Naive thymus-derived CD4-positive, alpha-beta T cell (primary cell): Measurements from ENCODE around the gene ZNF433. TPM values are rescaled to one million over a fixed set of nuclear protein-coding genes. Genes with fewer than 3 reads are reported as not detected.

ENCODE experiments used
- ATAC-seq: fragments of 150-1000 bp; cut with Tn5 transposase; 2 replicates; pipeline ENCODE4 v1.10.0; 2021; ENCODE audit warnings: mild to moderate bottlenecking, moderate library complexity
- CTCF ChIA-PET: fragments of 350-600 bp; sonication (Branson Sonifier 250); formaldehyde crosslinking; loops from one replicate; lab custom pipeline; 2021; ENCODE audit warnings: antibody characterized with exemption; lab: Charles Lee
- POLR2A ChIA-PET: fragments of 350-600 bp; sonication (Branson Sonifier 250); formaldehyde crosslinking; loops from one replicate; lab custom pipeline; 2021; ENCODE audit warnings: antibody characterized with exemption, inconsistent platforms; lab: Charles Lee
- DNase-seq, 9 donors: peaks; one replicate each; pipeline versions ENCODE4 v3.0.0 to v3.0.0-alpha.2; 2020 to 2022; ENCODE audit warnings: mixed read lengths in 1 of 9
- H3K27ac ChIP-seq: one replicate; pipeline ENCODE4 v1.7.0; 2013; ENCODE audit warnings: mild to moderate bottlenecking, low read depth, low read length, moderate library complexity
- H3K27me3 ChIP-seq, 2 donors: one replicate each; pipeline ENCODE4 v1.7.0; 2013; ENCODE audit warnings: low read length in 2 of 2, mild to moderate bottlenecking in 2 of 2, moderate library complexity in 2 of 2; ENCODE audit not compliant: control insufficient read depth in 2 of 2, insufficient read depth in 2 of 2
- H3K36me3 ChIP-seq, 3 experiments: 1 replicate in 2 of 3; 2 replicates in 1 of 3; pipeline ENCODE4 v1.7.0; 2013; ENCODE audit warnings: low read length in 3 of 3, mild to moderate bottlenecking in 3 of 3, moderate library complexity in 1 of 3; ENCODE audit not compliant: insufficient read depth in 3 of 3, control insufficient read depth in 2 of 3
- H3K4me1 ChIP-seq, 2 donors: one replicate each; pipeline ENCODE4 v1.7.0; 2013; ENCODE audit warnings: low read length in 2 of 2, mild to moderate bottlenecking in 2 of 2, moderate library complexity in 1 of 2; ENCODE audit not compliant: control insufficient read depth in 2 of 2, insufficient read depth in 2 of 2
- H3K4me3 ChIP-seq: 2 replicates; pipeline ENCODE4 v1.7.0; 2013; ENCODE audit warnings: mild to moderate bottlenecking, low read length
- H3K9me3 ChIP-seq, 3 experiments: 1 replicate in 2 of 3; 2 replicates in 1 of 3; pipeline ENCODE4 v1.7.0; 2013; ENCODE audit warnings: low read length in 3 of 3; ENCODE audit not compliant: control insufficient read depth in 2 of 3
- H3K27ac Mint-ChIP-seq, 9 donors: one replicate each; pipeline ENCODE4 v1.8.0; 2020 to 2022; ENCODE audit warnings: mixed read lengths in 9 of 9, mild to moderate bottlenecking in 8 of 9, moderate library complexity in 5 of 9, inconsistent platforms in 2 of 9
- H3K27me3 Mint-ChIP-seq, 5 donors: one replicate each; pipeline ENCODE4 v1.8.0; 2021 to 2022; ENCODE audit warnings: mixed read lengths in 5 of 5, mild to moderate bottlenecking in 1 of 5
- H3K36me3 Mint-ChIP-seq, 5 donors: one replicate each; pipeline ENCODE4 v1.8.0; 2020 to 2022; ENCODE audit warnings: mixed read lengths in 5 of 5, mild to moderate bottlenecking in 3 of 5, inconsistent platforms in 1 of 5
- H3K4me1 Mint-ChIP-seq, 7 donors: one replicate each; pipeline ENCODE4 v1.8.0; 2020 to 2022; ENCODE audit warnings: mixed read lengths in 7 of 7, mild to moderate bottlenecking in 3 of 7, inconsistent platforms in 1 of 7
- H3K4me3 Mint-ChIP-seq, 10 donors: one replicate each; pipeline ENCODE4 v1.8.0; 2020 to 2022; ENCODE audit warnings: mild to moderate bottlenecking in 10 of 10, mixed read lengths in 10 of 10, moderate library complexity in 6 of 10, inconsistent platforms in 2 of 10
- H3K9me3 Mint-ChIP-seq, 11 donors: one replicate each; pipeline ENCODE4 v1.8.0; 2020 to 2022; ENCODE audit warnings: mixed read lengths in 11 of 11, mild to moderate bottlenecking in 4 of 11, inconsistent platforms in 1 of 11, moderate library complexity in 1 of 11
- intact Hi-C, 2 donors: fragments of 100-400 bp; cut with micrococcal nuclease; formaldehyde crosslinking; loops; one replicate each; pipeline ENCODE4 v1.15.1; 2023
- polyA plus RNA-seq, 2 donors: library from polyadenylated mRNA; unstranded; fragments of 300-500 nt; fragmentation: Illumina TruSeq; gene quantifications; one replicate each; pipeline ENCODE4 v1.2.3, GENCODE V29; 2021
- total RNA-seq, 6 experiments: library from RNA in 5 of 6; stranded (reverse) in 5 of 6; gene quantifications; 1 replicate in 5 of 6; 2 replicates in 1 of 6; pipeline ENCODE4 v1.2.3 and lab custom pipeline; 2021 to 2026

ZNF433 gene
- total and polyA plus RNA-seq, 7 experiments from 2014 or later: 0.10 to 5.8 (median 1.3) TPM

GRCh38 chr19:12043752-12044422 is 8.4 kb upstream of the ZNF433 start:
- H3K27ac Mint-ChIP-seq: no peak overlapping the region
- DNase-seq (no peak), ATAC-seq (no peak)
- H3K4me3 Mint-ChIP-seq: no peak overlapping the region
- Histone ChIP-seq H3K27me3 (no peaks in the 10 kb centered on the region), H3K36me3 (peaks cover 0 to 8% (median 0%) of the 10 kb centered on the region in 3 experiments), H3K4me3 (no peak overlapping the region), H3K4me1 (no peaks in the 10 kb centered on the region), H3K27ac (no peak overlapping the region), H3K9me3 (peaks cover 0 to 42% (median 16%) of the 10 kb centered on the region in 3 experiments)
- H3K36me3 Mint-ChIP-seq: peaks cover 17 to 31% (median 29%) of the 10 kb centered on the region in 5 donors
- ChIA-PET CTCF (no interaction called here), POLR2A (no interaction called here)
- intact Hi-C loops: no loop called here
- peaks cover 9 to 50% (median 39%) of the 10 kb centered on the region in 11 donors for H3K9me3 Mint-ChIP-seq
- no peaks in the 10 kb centered on the region for H3K27me3 Mint-ChIP-seq
- H3K4me1 Mint-ChIP-seq: no peaks in the 10 kb centered on the region

DNA sequence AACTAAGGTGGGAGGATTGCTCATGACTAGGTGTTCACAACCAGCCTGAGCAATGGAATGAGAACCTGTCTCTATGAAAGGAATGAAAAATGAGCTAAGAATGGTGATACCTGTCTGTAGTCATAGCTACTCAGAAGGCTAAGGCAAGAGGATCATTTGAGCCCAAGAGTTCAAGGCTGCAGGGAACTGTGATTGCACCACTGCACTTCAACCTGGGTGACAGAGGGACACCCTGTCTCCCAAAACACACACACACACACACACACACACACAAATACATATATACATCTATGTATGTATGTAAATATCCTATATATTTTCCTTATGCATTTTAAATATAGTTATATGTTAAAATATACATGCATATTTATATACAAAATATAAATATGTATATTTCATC is 7.4 kb upstream of the ZNF433 start:
- H3K9me3 ChIP-seq: peaks cover 0 to 42% (median 16%) of the 10 kb centered on the region in 3 experiments
- no peak overlapping the region for H3K4me3 ChIP-seq
- CTCF ChIA-PET: no interaction called here
- H3K27ac ChIP-seq: no peak overlapping the region
- no peak for ATAC-seq
- POLR2A ChIA-PET: no interaction called here
- no peaks in the 10 kb centered on the region for H3K27me3 ChIP-seq
- Mint-ChIP-seq H3K9me3 (peaks cover 9 to 50% (median 40%) of the 10 kb centered on the region in 11 donors), H3K27me3 (no peaks in the 10 kb centered on the region), H3K4me1 (no peaks in the 10 kb centered on the region), H3K4me3 (no peak overlapping the region), H3K36me3 (peaks cover 17 to 31% (median 31%) of the 10 kb centered on the region in 5 donors), H3K27ac (no peak overlapping the region)
- H3K36me3 ChIP-seq: peaks cover 0 to 8% (median 0%) of the 10 kb centered on the region in 3 experiments
- H3K4me1 ChIP-seq: no peaks in the 10 kb centered on the region
- intact Hi-C loops: no loop called here
- DNase-seq: no peak

GRCh38 chr19:12034620-12035019 is 859 bp downstream of the ZNF433 start:
- Histone ChIP-seq H3K27ac (no peak overlapping the region), H3K27me3 (no peaks in the 10 kb centered on the region), H3K4me1 (no peaks in the 10 kb centered on the region), H3K4me3 (no peak overlapping the region), H3K36me3 (peaks cover 0 to 6% (median 0%) of the 10 kb centered on the region in 3 experiments), H3K9me3 (no peaks in the 10 kb centered on the region)
- intact Hi-C loops: no loop called here
- peaks cover 0 to 31% (median 15%) of the 10 kb centered on the region in 7 donors for H3K4me1 Mint-ChIP-seq
- POLR2A ChIA-PET: no interaction called here
- peak overlapping the region; percentile 18 to 86 (median 79) for H3K4me3 Mint-ChIP-seq
- ATAC-seq (no peak), DNase-seq (no peak)
- peaks cover 0 to 26% (median 7%) of the 10 kb centered on the region in 11 donors for H3K9me3 Mint-ChIP-seq
- CTCF ChIA-PET: no interaction called here
- H3K27ac Mint-ChIP-seq: peak overlapping the region in 8 of 9 donors; percentile 3 to 81 (median 46)
- H3K27me3 Mint-ChIP-seq: peaks cover 0 to 2% (median 0%) of the 10 kb centered on the region in 5 donors
- peaks cover 0 to 13% (median 0%) of the 10 kb centered on the region in 5 donors for H3K36me3 Mint-ChIP-seq

GRCh38 chr19:12034198-12034597 is 1.3 kb downstream of the ZNF433 start:
- ATAC-seq (no peak), DNase-seq (no peak)
- peak overlapping the region; percentile 18 to 86 (median 79) for H3K4me3 Mint-ChIP-seq
- H3K36me3 ChIP-seq: peaks cover 0 to 6% (median 0%) of the 10 kb centered on the region in 3 experiments
- peaks cover 0 to 13% (median 0%) of the 10 kb centered on the region in 5 donors for H3K36me3 Mint-ChIP-seq
- ChIA-PET POLR2A (no interaction called here), CTCF (no interaction called here)
- H3K4me1 ChIP-seq: no peaks in the 10 kb centered on the region
- H3K9me3 ChIP-seq: no peaks in the 10 kb centered on the region
- no peaks in the 10 kb centered on the region for H3K27me3 ChIP-seq
- peak overlapping the region in 6 of 9 donors; percentile 13 to 81 (median 46) for H3K27ac Mint-ChIP-seq
- no peak overlapping the region for H3K27ac ChIP-seq
- peaks cover 0 to 2% (median 0%) of the 10 kb centered on the region in 5 donors for H3K27me3 Mint-ChIP-seq
- H3K4me3 ChIP-seq: no peak overlapping the region
- H3K9me3 Mint-ChIP-seq: peaks cover 0 to 26% (median 9%) of the 10 kb centered on the region in 11 donors
- intact Hi-C loops: no loop called here
- peaks cover 0 to 31% (median 15%) of the 10 kb centered on the region in 7 donors for H3K4me1 Mint-ChIP-seq

DNA sequence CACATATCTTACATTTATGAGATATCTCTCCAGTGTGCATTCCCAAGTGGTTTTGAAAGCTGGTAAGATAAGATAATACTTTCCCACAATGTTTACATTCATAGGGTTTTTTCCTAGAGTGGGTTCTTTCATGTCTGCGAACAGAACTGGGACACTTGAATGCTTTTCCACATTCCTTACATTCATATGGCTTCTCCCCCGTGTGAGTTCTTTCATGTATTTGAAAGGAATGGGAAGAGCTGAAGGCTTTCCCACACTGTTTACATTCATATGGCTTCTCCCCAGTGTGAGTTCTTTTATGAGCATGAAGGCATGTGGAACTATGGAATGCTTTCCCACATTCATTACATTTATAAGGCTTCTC is 19.7 kb downstream of the ZNF433 start:
- POLR2A ChIA-PET: no interaction called here
- H3K9me3 Mint-ChIP-seq: peaks cover 9 to 93% (median 52%) of the 10 kb centered on the region in 11 donors
- no peaks in the 10 kb centered on the region for H3K4me1 Mint-ChIP-seq
- intact Hi-C loops: no loop called here
- CTCF ChIA-PET: no interaction called here
- no peaks in the 10 kb centered on the region for H3K27me3 Mint-ChIP-seq
- Histone ChIP-seq H3K27ac (no peak overlapping the region), H3K4me1 (no peaks in the 10 kb centered on the region), H3K9me3 (peaks cover 12 to 72% (median 33%) of the 10 kb centered on the region in 3 experiments), H3K4me3 (no peak overlapping the region), H3K36me3 (peaks cover 4 to 43% (median 16%) of the 10 kb centered on the region in 3 experiments), H3K27me3 (no peaks in the 10 kb centered on the region)
- H3K27ac Mint-ChIP-seq: no peak overlapping the region
- no peak overlapping the region for H3K4me3 Mint-ChIP-seq
- ATAC-seq (no peak), DNase-seq (no peak)
- H3K36me3 Mint-ChIP-seq: peaks cover 27 to 67% (median 56%) of the 10 kb centered on the region in 5 donors

GRCh38 chr19:12015015-12015752 is 20.3 kb downstream of the ZNF433 start:
- no peak overlapping the region for H3K4me3 ChIP-seq
- DNase-seq: no peak
- CTCF ChIA-PET: no interaction called here
- Mint-ChIP-seq H3K9me3 (peaks cover 9 to 91% (median 52%) of the 10 kb centered on the region in 11 donors), H3K27ac (no peak overlapping the region), H3K36me3 (peaks cover 27 to 68% (median 60%) of the 10 kb centered on the region in 5 donors), H3K4me3 (no peak overlapping the region), H3K27me3 (no peaks in the 10 kb centered on the region), H3K4me1 (no peaks in the 10 kb centered on the region)
- peaks cover 4 to 43% (median 16%) of the 10 kb centered on the region in 3 experiments for H3K36me3 ChIP-seq
- no peak for ATAC-seq
- intact Hi-C loops: no loop called here
- POLR2A ChIA-PET: interaction anchor here (0.6 kb wide), 1 partner anchor 190 kb away, joined by 5 read pairs; no protein-coding TSS in a partner anchor
- no peak overlapping the region for H3K27ac ChIP-seq
- no peaks in the 10 kb centered on the region for H3K4me1 ChIP-seq
- H3K9me3 ChIP-seq: peaks cover 12 to 68% (median 33%) of the 10 kb centered on the region in 3 experiments
- no peaks in the 10 kb centered on the region for H3K27me3 ChIP-seq
